Non-pigmented ciliary epithelial cell (primary cell): ENCODE results near the gene ARL10.

Experiments used
- DNase-seq: peaks from one replicate; pipeline ENCODE4 v3.0.0-alpha.2; 2010; ENCODE audit warnings: low read depth

Gene ARL10

DNA sequence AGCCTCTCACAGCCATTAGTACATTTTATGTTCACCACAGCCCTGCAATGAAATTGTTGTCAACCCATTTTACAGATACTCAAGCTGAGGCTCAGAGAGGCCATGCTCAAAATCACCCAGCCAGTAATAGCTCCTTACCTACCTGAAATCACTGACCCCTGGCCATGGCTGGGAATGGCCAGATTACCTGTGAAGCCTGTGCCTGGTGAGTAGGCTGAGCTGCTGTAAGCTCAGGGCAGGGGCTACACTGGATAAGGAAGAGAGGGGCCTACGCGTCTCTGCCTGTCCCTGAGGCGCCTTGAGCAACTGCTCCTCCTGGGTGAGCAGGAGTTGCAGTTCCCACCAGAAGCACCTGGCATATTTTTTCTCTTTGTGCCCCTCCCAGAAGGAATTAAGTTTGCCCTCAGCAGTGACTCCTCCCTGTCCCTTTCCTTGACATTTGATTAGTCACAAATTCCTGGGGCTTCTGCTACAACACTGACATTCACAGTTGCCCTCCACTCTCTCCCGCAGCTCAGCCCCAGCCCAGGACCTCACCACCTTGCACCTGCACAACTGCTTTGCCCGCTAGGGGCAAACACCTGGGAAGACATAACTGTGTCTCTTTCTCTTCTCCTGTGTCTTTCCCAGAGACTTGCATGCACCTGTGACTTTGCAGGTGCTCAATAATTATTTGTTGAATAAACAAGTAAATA, 45.3 kb downstream of the ARL10 start:
- DNase-seq, result no peak

DNA sequence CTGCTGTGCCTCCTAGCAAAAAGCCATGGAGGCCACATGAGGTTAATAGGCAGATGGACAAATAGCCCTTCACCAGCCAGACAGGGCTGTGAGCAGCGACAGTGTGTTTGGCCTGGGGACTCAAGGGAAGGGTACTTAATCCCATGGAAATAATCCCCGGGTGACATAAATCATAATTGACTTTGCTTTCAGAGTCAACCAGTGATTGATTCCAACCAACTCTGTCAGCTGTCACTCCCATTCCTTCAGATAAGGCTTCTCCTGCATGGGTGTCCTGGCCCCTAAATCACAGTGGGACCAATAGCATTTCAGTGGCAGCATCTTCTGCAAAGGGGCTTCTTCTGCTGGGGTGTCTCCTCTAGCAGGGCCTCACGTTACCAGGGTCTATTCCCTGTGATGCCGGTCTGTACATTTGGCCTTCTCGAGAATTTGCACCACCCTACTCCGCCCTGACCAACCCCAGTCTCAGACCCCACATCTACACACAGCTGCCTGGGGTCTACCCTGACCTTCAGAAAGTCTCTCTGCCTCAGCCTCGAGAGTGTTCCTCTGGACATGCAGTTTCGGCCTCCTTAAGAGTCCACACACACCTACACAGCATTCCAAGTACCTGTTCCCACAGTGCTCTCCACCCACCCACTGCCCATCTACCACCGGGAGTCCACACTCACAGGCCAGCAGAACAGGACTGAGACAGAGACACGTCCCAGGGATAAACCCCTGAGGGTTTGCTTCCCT, 47.4 kb downstream of the ARL10 start:
- no peak for DNase-seq

GRCh38 chr5:176413255-176413565, 47.9 kb downstream of the ARL10 start:
- DNase-seq, result no peak

DNA sequence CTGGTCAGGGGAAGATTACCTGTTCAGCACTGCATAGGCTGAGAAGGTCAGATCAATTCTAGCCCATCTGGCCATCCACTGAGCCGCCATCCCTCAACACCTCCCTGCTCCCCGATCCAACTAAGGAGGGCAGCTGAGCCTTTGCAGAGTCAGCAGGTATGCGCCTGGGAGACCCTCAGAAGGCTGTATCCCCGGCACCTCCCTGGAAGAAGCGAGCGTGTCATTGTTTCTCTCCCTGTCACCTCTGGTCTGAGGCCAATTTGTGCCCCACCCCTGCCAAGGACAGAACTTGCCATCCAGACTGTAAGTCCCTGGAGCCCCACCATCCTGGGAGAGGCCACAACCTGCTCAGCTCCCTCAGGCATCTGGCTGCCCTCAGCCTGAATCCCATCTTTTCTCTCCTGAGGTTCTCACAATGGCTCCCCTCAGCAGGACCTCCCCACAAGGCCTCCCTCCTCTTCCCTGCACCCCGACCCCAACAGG, 48.5 kb downstream of the ARL10 start:
- DNase-seq, result no peak

DNA sequence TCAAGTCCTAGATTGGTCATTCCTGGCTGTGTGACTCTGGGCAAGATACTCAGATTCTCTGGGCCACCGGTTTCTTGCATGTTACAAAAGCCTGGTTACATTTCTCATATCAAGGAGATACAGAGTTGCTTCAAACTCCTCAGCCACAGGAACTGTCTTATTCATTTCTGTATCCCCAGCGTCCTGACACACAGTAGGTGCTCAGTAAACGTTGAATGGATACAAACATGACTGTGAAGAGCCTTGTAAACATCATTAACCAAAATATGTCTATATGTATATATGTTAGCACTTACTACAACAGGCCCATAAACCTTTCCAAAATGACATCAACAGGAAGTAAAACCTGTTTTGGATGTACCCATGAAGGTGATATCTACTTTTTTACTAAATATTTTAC, 49.4 kb downstream of the ARL10 start:
- no peak for DNase-seq

DNA sequence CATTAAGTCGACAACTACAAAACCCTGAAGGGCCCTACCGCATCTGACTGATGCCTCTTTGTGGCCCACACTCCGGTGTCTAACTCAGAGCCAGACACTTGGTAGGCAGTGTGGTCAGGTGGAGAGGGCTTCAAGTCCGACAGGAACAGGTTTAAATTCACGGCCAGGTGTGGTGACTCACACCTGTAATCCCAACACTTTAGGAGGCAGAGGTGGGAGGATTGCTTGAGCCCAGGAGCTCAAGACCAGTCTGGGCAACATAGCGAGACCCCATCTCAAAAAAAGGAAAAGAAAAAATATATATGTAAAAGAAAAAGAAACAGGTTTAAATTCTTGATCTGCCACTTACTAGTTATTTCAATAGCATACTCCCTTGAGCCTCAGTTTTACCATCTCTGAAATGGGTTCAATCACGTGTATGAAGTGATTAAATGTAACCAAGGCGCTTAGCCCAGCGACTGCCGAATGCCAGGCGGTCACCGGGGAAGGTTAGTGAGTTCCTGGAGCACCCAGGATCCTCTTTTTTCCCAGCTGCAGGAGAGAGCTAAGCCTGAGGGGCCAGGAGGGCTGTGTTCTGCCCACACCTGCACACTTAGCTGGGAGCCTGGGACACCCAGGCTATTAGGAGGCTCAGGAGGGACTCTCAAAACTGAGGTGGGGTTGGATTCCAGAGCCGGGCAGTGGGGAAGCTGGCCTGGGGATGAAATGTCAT, 50.1 kb downstream of the ARL10 start:
- no peak for DNase-seq

GRCh38 chr5:176415952-176416924, 51.0 kb downstream of the ARL10 start, which contains the start of gene CLTB:
CLTB (minus strand) TSS chr5:176416539; CDS start chr5:176416363, 176 bp downstream.
- no peak for DNase-seq

- no peak for DNase-seq
Measured at GRCh38 chr5:176416965-176417364, 51.7 kb downstream of the ARL10 start.

DNA sequence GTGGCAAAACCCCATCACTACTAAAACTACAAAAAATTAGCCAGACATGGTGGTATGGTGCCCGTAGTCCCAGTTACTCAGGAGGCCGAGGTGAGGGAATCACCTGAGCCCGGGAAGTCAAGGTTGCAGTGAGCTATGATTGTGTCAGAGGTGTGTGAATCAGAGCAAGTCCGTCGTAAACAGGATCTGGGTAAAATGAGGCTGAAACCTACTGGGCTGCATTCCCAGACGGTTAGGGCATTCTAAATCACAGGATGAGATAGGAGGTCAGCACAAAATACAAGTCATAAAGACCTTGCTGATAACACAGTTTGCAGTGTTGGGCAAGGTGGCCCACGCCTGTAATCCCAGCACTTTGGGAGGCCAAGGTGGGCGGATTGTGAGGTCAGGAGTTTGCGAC, 53.0 kb downstream of the ARL10 start:
- DNase-seq, result no peak

DNA sequence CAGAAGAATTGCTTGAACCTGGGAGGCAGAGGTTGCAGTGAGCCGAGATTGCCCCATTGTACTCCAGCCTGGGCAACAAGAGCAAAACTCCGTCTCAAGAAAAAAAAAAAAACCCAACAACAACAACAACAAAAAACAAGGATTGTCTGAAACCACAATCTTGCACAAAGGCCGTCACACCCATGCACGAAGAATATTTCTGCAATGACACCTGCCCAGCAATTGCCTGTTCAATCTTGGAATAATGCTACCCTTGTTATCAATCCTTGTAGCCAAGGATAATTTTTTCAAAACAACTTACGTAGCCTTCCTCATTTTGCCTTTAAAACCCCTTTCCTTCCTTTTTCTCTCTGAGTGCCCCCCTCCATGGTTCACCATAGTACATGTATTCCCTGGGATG, 54.8 kb downstream of the ARL10 start:
- DNase-seq, result no peak

- no peak for DNase-seq
Measured at GRCh38 chr5:176420972-176421544, 55.8 kb downstream of the ARL10 start.

DNA sequence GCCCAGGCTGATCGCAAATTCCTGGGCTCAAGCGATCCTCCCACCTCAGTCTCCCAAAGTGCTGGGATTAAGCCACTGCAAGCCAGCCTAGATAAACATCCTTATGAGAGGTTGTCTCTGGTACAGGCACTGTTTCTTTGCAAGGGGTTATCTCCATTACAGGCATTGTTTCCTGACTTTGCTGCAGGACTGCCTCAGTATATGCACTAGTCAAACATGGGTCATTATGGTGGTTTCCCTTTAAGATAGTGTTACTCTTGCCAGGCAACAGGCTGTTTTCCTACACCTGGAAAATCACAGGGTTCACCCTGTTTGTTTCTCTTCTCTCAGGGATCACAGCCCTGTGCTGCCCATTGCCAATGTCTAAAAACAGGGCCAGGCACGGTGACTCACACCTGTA, 58.9 kb downstream of the ARL10 start:
- DNase-seq, result no peak

DNA sequence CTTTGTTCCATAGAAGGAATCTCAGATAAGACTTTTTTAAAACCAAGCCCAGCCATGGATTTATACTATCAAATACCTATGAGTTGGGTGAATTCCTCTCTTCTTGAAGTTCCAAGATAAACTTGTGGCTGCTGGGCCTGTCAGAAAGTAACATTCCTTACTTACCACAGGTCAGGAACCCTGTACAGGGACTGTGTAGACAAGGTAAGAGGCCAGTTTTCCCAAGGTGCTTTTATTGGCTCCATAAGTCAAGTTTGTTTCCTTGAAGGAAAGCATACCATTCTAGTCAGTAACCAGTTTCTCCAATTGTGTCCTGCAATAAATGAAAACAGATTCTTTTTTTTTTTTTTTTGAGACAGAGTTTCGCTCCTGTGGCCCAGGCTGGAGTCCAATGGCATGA, 59.9 kb downstream of the ARL10 start:
- DNase-seq, result peak; percentile 28

- DNase-seq, result no peak
Measured at GRCh38 chr5:176425791-176426190, 60.5 kb downstream of the ARL10 start.

- DNase-seq, result no peak
Measured at GRCh38 chr5:176426876-176427275, 61.6 kb downstream of the ARL10 start.

- DNase-seq, result no peak
Measured at GRCh38 chr5:176427971-176428370, 62.7 kb downstream of the ARL10 start.

- DNase-seq, result no peak
Measured at GRCh38 chr5:176429972-176430371, 64.7 kb downstream of the ARL10 start.
